RWPE2 (cell line): ENCODE measurements around the gene THRA.

Experiments used
- ATAC-seq: fragments of 200-7000 bp; cut with Tn5 transposase; 3 replicates; pipeline ENCODE4 v1.9.1; 2021; ENCODE audit warnings: low read depth
- DNase-seq: peaks from one replicate; pipeline ENCODE4 v3.0.0-alpha.2; 2020; ENCODE audit warnings: low spot score
- H3K27ac ChIP-seq: fragments of 450-650 bp; 2 replicates; pipeline ENCODE4 v1.5.1; 2017; ENCODE audit warnings: mild to moderate bottlenecking; ENCODE audit not compliant: poor library complexity, severe bottlenecking
- H3K27me3 ChIP-seq: fragments of 250-450 bp; sonication (Bioruptor Pico); 2 replicates; pipeline ENCODE4 v1.5.1; 2021; ENCODE audit warnings: mild to moderate bottlenecking, moderate library complexity; ENCODE audit not compliant: insufficient read depth, poor library complexity, severe bottlenecking
- H3K36me3 ChIP-seq: fragments of 250-450 bp; sonication (Bioruptor Pico); 2 replicates; pipeline ENCODE4 v1.5.1; 2020; ENCODE audit warnings: low read depth, mild to moderate bottlenecking, moderate library complexity
- H3K4me1 ChIP-seq: fragments of 250-450 bp; sonication (Bioruptor Pico); 2 replicates; pipeline ENCODE4 v1.5.1; 2021; ENCODE audit warnings: mild to moderate bottlenecking, moderate library complexity; ENCODE audit not compliant: insufficient read depth, poor library complexity, severe bottlenecking
- H3K4me3 ChIP-seq: fragments of 250-450 bp; sonication (Bioruptor Pico); 2 replicates; pipeline ENCODE4 v1.5.1; 2021; ENCODE audit warnings: mild to moderate bottlenecking, moderate library complexity; ENCODE audit not compliant: severe bottlenecking
- H3K9me3 ChIP-seq: fragments of 250-450 bp; sonication (Bioruptor Pico); 2 replicates; pipeline ENCODE4 v1.5.1; 2021; ENCODE audit warnings: mild to moderate bottlenecking, moderate library complexity; ENCODE audit not compliant: severe bottlenecking
- CTCF ChIP-seq: fragments of 450-650 bp; IDR thresholded peaks from one replicate; pipeline ENCODE4 v1.5.1; 2017; ENCODE audit warnings: mild to moderate bottlenecking, moderate library complexity; ENCODE audit not compliant: poor library complexity, severe bottlenecking

Gene THRA

GRCh38 chr17:40025559-40025958 is 37.2 kb upstream of the THRA start:
- no peak overlapping the region for H3K4me3 ChIP-seq
- H3K27me3 ChIP-seq = no peaks in the 10 kb centered on the region
- H3K9me3 ChIP-seq = no peaks in the 10 kb centered on the region
- H3K36me3 ChIP-seq = peaks cover 67% of the 10 kb centered on the region
- DNase-seq (no peak), ATAC-seq (no peak)
- H3K27ac ChIP-seq = peak overlapping the region; percentile 93
- no peak for TF ChIP-seq CTCF
- peaks cover 57% of the 10 kb centered on the region for H3K4me1 ChIP-seq

- Histone ChIP-seq H3K4me3 (no peak overlapping the region), H3K4me1 (peaks cover 51% of the 10 kb centered on the region), H3K27ac (peak overlapping the region; percentile 93), H3K9me3 (no peaks in the 10 kb centered on the region), H3K36me3 (peaks cover 67% of the 10 kb centered on the region), H3K27me3 (no peaks in the 10 kb centered on the region)
- TF ChIP-seq CTCF = no peak
- ATAC-seq (peak; percentile 11), DNase-seq (peak; percentile 83)
Observed at GRCh38 chr17:40025991-40026815, 36.6 kb upstream of the THRA start.

- Histone ChIP-seq H3K9me3 (no peaks in the 10 kb centered on the region), H3K4me1 (peaks cover 46% of the 10 kb centered on the region), H3K36me3 (peaks cover 68% of the 10 kb centered on the region), H3K4me3 (no peak overlapping the region), H3K27me3 (no peaks in the 10 kb centered on the region), H3K27ac (peak overlapping the region; percentile 93)
- ATAC-seq (peak; percentile 71), DNase-seq (peak; percentile 90)
- TF ChIP-seq CTCF = peak; percentile 93
Observed at GRCh38 chr17:40026816-40027613, 35.8 kb upstream of the THRA start.

GRCh38 chr17:40027614-40028012 is 35.2 kb upstream of the THRA start:
- DNase-seq (no peak), ATAC-seq (no peak)
- peaks cover 68% of the 10 kb centered on the region for H3K36me3 ChIP-seq

More at GRCh38 chr17:40027614-40028012, 35.2 kb upstream of the THRA start:
- H3K4me1 ChIP-seq = peaks cover 40% of the 10 kb centered on the region
- H3K27ac ChIP-seq = no peak overlapping the region
- TF ChIP-seq CTCF = no peak
- H3K4me3 ChIP-seq = no peak overlapping the region
- no peaks in the 10 kb centered on the region for H3K9me3 ChIP-seq
- H3K27me3 ChIP-seq = no peaks in the 10 kb centered on the region
